Measurements from ENCODE around the gene SYNGAP1. TPM values are rescaled to one million over a fixed set of nuclear protein-coding genes. Genes with fewer than 3 reads are reported as not detected.
"Not testable (repeated sequence)": the region's sequence is repeated elsewhere in the genome, so short reads cannot be mapped to it uniquely, and the experiment has no call there.

SYNGAP1 gene
- polyA plus RNA-seq, 1 donor (not counting 4 experiments of a cell fraction or from before 2014, with no cell fraction given), result 2.1 TPM

GRCh38 chr6:33392979-33393378 lies 26.9 kb upstream of the SYNGAP1 start:
- DNase-seq (ENCODE audit: low read depth, low spot score) (no peak), FAIRE-seq (no peak)
- Histone ChIP-seq H3K36me3 (ENCODE audit: control insufficient read depth in 2 of 2, extremely low read depth in 1 of 2, insufficient read depth in 2 of 2, low read length in 2 of 2) (peaks cover 0 to 3% of the 10 kb centered on the region in 2 experiments), H3K27me3 (ENCODE audit: control insufficient read depth, extremely low read depth, insufficient read depth, low read length) (no peaks in the 10 kb centered on the region), H3K4me3 (ENCODE audit: control insufficient read depth in 2 of 3, extremely low read depth in 1 of 3, insufficient read depth in 2 of 3, low read depth in 1 of 3, low read length in 3 of 3) (peak overlapping the region; percentile 50 to 94 (median 84)), H3K4me1 (ENCODE audit: control insufficient read depth, extremely low read depth, insufficient read depth, low read length) (peaks cover 30% of the 10 kb centered on the region), H2AFZ (ENCODE audit: control insufficient read depth, low read length) (peak overlapping the region; percentile 10), H3K79me2 (ENCODE audit: control insufficient read depth, insufficient read depth, low read length) (peaks cover 57% of the 10 kb centered on the region), H3K9me1 (ENCODE audit: control insufficient read depth, extremely low read depth, insufficient read depth, low read length) (no peaks in the 10 kb centered on the region), H3K9ac (ENCODE audit: control insufficient read depth, extremely low read depth, insufficient read depth, low read length) (peak overlapping the region; percentile 74), H3K4me2 (ENCODE audit: control insufficient read depth, extremely low read depth, insufficient read depth, low read depth, low read length) (peak overlapping the region; percentile 72), H4K20me1 (ENCODE audit: control insufficient read depth, extremely low read depth, insufficient read depth, low read length) (no peaks in the 10 kb centered on the region), H3K27ac (ENCODE audit: control insufficient read depth, insufficient read depth, low read length) (peak overlapping the region; percentile 8), H3K9me3 (ENCODE audit: control insufficient read depth, low read depth, low read length) (no peaks in the 10 kb centered on the region)
- TF ChIP-seq EZH2 (IDR thresholded peaks at IDR 0.05; ENCODE audit: low read length) (no peak), CTCF (optimal IDR thresholded peaks at IDR 0.05 in 1 of 3, IDR thresholded peaks at IDR 0.05 in 1 of 3, conservative IDR thresholded peaks at IDR 0.05 in 1 of 3; ENCODE audit: extremely low read depth in 1 of 3, insufficient read depth in 2 of 3, low read length in 3 of 3) (no peak)
- dilution Hi-C loops (cut with MboI; ENCODE audit: extremely low pct_ligation_motif_present, low sequenced_read_pairs), result no loop called here

DNA sequence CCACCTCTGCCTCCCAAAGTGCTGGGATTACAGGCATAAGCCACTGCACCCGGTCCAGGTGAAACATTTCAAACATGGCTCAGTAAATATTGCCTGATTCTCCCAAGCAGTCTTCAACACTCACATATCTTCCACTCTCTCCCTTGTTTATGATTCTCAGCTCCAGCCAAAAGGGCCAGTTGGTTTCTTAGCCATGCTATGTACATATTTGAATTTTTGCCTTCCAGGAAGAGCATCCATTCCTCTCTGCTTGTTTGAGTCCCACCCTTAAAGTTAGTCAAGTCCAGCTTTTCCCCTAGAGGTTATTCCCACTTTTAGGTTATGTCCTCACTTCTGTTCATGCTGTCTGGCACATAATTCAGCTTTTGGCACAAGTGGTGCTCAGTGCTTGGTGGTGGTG lies 22.3 kb upstream of the SYNGAP1 start:
- DNase-seq (ENCODE audit: low read depth, low spot score) (no peak), FAIRE-seq (no peak)
- no peaks in the 10 kb centered on the region for H3K9me3 ChIP-seq (ENCODE audit: control insufficient read depth, low read depth, low read length)
- no peak for TF ChIP-seq EZH2 (IDR thresholded peaks at IDR 0.05; ENCODE audit: low read length)
- no peak for TF ChIP-seq CTCF (optimal IDR thresholded peaks at IDR 0.05 in 1 of 3, IDR thresholded peaks at IDR 0.05 in 1 of 3, conservative IDR thresholded peaks at IDR 0.05 in 1 of 3; ENCODE audit: extremely low read depth in 1 of 3, insufficient read depth in 2 of 3, low read length in 3 of 3)
- peaks cover 22% of the 10 kb centered on the region for H3K4me1 ChIP-seq (ENCODE audit: control insufficient read depth, extremely low read depth, insufficient read depth, low read length)
- no peak overlapping the region for H3K9ac ChIP-seq (ENCODE audit: control insufficient read depth, extremely low read depth, insufficient read depth, low read length)
- no peak overlapping the region for H2AFZ ChIP-seq (ENCODE audit: control insufficient read depth, low read length)
- H3K79me2 ChIP-seq (ENCODE audit: control insufficient read depth, insufficient read depth, low read length), result peaks cover 57% of the 10 kb centered on the region
- no peak overlapping the region for H3K4me3 ChIP-seq (ENCODE audit: control insufficient read depth in 2 of 3, extremely low read depth in 1 of 3, insufficient read depth in 2 of 3, low read depth in 1 of 3, low read length in 3 of 3)
- H3K27me3 ChIP-seq (ENCODE audit: control insufficient read depth, extremely low read depth, insufficient read depth, low read length), result no peaks in the 10 kb centered on the region
- dilution Hi-C loops (cut with MboI; ENCODE audit: extremely low pct_ligation_motif_present, low sequenced_read_pairs), result no loop called here
- no peaks in the 10 kb centered on the region for H4K20me1 ChIP-seq (ENCODE audit: control insufficient read depth, extremely low read depth, insufficient read depth, low read length)
- no peaks in the 10 kb centered on the region for H3K9me1 ChIP-seq (ENCODE audit: control insufficient read depth, extremely low read depth, insufficient read depth, low read length)
- H3K36me3 ChIP-seq (ENCODE audit: control insufficient read depth in 2 of 2, extremely low read depth in 1 of 2, insufficient read depth in 2 of 2, low read length in 2 of 2), result peaks cover 0 to 9% of the 10 kb centered on the region in 2 experiments
- H3K27ac ChIP-seq (ENCODE audit: control insufficient read depth, insufficient read depth, low read length), result no peak overlapping the region
- H3K4me2 ChIP-seq (ENCODE audit: control insufficient read depth, extremely low read depth, insufficient read depth, low read depth, low read length), result no peak overlapping the region

DNA sequence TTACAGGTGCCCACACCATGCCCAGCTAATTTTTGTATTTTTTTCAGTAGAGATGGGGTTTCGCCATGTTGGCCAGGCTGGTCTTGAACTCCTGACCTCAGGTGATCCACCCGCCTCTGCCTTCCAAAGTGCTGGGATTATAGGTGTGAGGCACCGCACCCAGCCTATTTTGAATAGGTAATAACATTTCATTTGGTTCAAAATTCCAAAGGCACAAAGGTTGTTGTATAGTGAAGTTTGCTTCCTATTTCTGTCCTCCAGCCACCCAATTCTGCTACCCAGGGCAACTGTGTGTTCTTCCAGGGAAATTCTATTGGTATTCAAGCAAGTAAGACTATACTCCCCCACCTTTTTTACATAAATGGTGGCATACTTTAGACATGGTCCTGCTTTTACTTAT lies 21.3 kb upstream of the SYNGAP1 start:
- H3K9me3 ChIP-seq (ENCODE audit: control insufficient read depth, low read depth, low read length); H3K4me2 ChIP-seq (ENCODE audit: control insufficient read depth, extremely low read depth, insufficient read depth, low read depth, low read length); dilution Hi-C loops (cut with MboI; ENCODE audit: extremely low pct_ligation_motif_present, low sequenced_read_pairs); H3K9ac ChIP-seq (ENCODE audit: control insufficient read depth, extremely low read depth, insufficient read depth, low read length); H3K27ac ChIP-seq (ENCODE audit: control insufficient read depth, insufficient read depth, low read length); H3K9me1 ChIP-seq (ENCODE audit: control insufficient read depth, extremely low read depth, insufficient read depth, low read length); DNase-seq (ENCODE audit: low read depth, low spot score); H2AFZ ChIP-seq (ENCODE audit: control insufficient read depth, low read length); H3K4me3 ChIP-seq (ENCODE audit: control insufficient read depth in 2 of 3, extremely low read depth in 1 of 3, insufficient read depth in 2 of 3, low read depth in 1 of 3, low read length in 3 of 3); H3K27me3 ChIP-seq (ENCODE audit: control insufficient read depth, extremely low read depth, insufficient read depth, low read length); FAIRE-seq; H4K20me1 ChIP-seq (ENCODE audit: control insufficient read depth, extremely low read depth, insufficient read depth, low read length): not testable (repeated sequence)
- Histone ChIP-seq H3K4me1 (ENCODE audit: control insufficient read depth, extremely low read depth, insufficient read depth, low read length) (peaks cover 11% of the 10 kb centered on the region), H3K79me2 (ENCODE audit: control insufficient read depth, insufficient read depth, low read length) (peaks cover 46% of the 10 kb centered on the region), H3K36me3 (ENCODE audit: control insufficient read depth in 2 of 2, extremely low read depth in 1 of 2, insufficient read depth in 2 of 2, low read length in 2 of 2) (peaks cover 0 to 17% of the 10 kb centered on the region in 2 experiments)

- H3K9ac ChIP-seq (ENCODE audit: control insufficient read depth, extremely low read depth, insufficient read depth, low read length); H3K27me3 ChIP-seq (ENCODE audit: control insufficient read depth, extremely low read depth, insufficient read depth, low read length); H3K4me1 ChIP-seq (ENCODE audit: control insufficient read depth, extremely low read depth, insufficient read depth, low read length); H2AFZ ChIP-seq (ENCODE audit: control insufficient read depth, low read length); H3K4me3 ChIP-seq (ENCODE audit: control insufficient read depth in 2 of 3, extremely low read depth in 1 of 3, insufficient read depth in 2 of 3, low read depth in 1 of 3, low read length in 3 of 3); H3K9me3 ChIP-seq (ENCODE audit: control insufficient read depth, low read depth, low read length); H3K9me1 ChIP-seq (ENCODE audit: control insufficient read depth, extremely low read depth, insufficient read depth, low read length); H3K4me2 ChIP-seq (ENCODE audit: control insufficient read depth, extremely low read depth, insufficient read depth, low read depth, low read length); DNase-seq (ENCODE audit: low read depth, low spot score); H4K20me1 ChIP-seq (ENCODE audit: control insufficient read depth, extremely low read depth, insufficient read depth, low read length); H3K27ac ChIP-seq (ENCODE audit: control insufficient read depth, insufficient read depth, low read length); dilution Hi-C loops (cut with MboI; ENCODE audit: extremely low pct_ligation_motif_present, low sequenced_read_pairs); FAIRE-seq: not testable (repeated sequence)
- peaks cover 0 to 21% of the 10 kb centered on the region in 2 experiments for H3K36me3 ChIP-seq (ENCODE audit: control insufficient read depth in 2 of 2, extremely low read depth in 1 of 2, insufficient read depth in 2 of 2, low read length in 2 of 2)
- H3K79me2 ChIP-seq (ENCODE audit: control insufficient read depth, insufficient read depth, low read length), result peaks cover 33% of the 10 kb centered on the region
Observed at GRCh38 chr6:33399881-33400280, 20.0 kb upstream of the SYNGAP1 start.
